Medulla oblongata (tissue), 1 donor: ENCODE results near the gene SPTBN1.
"Not testable (repeated sequence)": the region's sequence is repeated elsewhere in the genome, so short reads cannot be mapped to it uniquely, and the experiment has no call there.

Source experiments
- DNase-seq: peaks from one replicate; pipeline ENCODE4 v3.0.0-alpha.2; 2015; ENCODE audit errors: extremely low spot score

SPTBN1 gene

GRCh38 chr2:54470266-54470938 lies 14.3 kb downstream of the SPTBN1 start:
- DNase-seq: no peak

- DNase-seq: peak; percentile 30
These were observed 15.1 kb downstream of the SPTBN1 start for GRCh38 chr2:54471221-54471711.

- no peak for DNase-seq
These were observed 17.7 kb downstream of the SPTBN1 start for GRCh38 chr2:54473851-54474250.

- no peak for DNase-seq
These were observed 19.2 kb downstream of the SPTBN1 start for GRCh38 chr2:54475285-54475684.

GRCh38 chr2:54475919-54476318 lies 19.8 kb downstream of the SPTBN1 start:
- DNase-seq: no peak

- DNase-seq: no peak
These were observed 20.7 kb downstream of the SPTBN1 start for GRCh38 chr2:54476852-54477251.

GRCh38 chr2:54477896-54478295 lies 21.8 kb downstream of the SPTBN1 start:
- no peak for DNase-seq

GRCh38 chr2:54478899-54479298 lies 22.8 kb downstream of the SPTBN1 start:
- no peak for DNase-seq

- no peak for DNase-seq
These were observed 23.3 kb downstream of the SPTBN1 start for GRCh38 chr2:54479424-54479823.

- DNase-seq: no peak
These were observed 23.9 kb downstream of the SPTBN1 start for GRCh38 chr2:54480025-54480424.

GRCh38 chr2:54481686-54482085 lies 25.6 kb downstream of the SPTBN1 start:
- DNase-seq: no peak

GRCh38 chr2:54482715-54483114 lies 26.6 kb downstream of the SPTBN1 start:
- DNase-seq: no peak

GRCh38 chr2:54483426-54483825 lies 27.3 kb downstream of the SPTBN1 start:
- no peak for DNase-seq

GRCh38 chr2:54485756-54486155 lies 29.6 kb downstream of the SPTBN1 start:
- not testable (repeated sequence) for DNase-seq

GRCh38 chr2:54486766-54487165 lies 30.6 kb downstream of the SPTBN1 start:
- no peak for DNase-seq

GRCh38 chr2:54490863-54491262 lies 34.7 kb downstream of the SPTBN1 start:
- DNase-seq: no peak

GRCh38 chr2:54492335-54492734 lies 36.2 kb downstream of the SPTBN1 start:
- DNase-seq: no peak

GRCh38 chr2:54494087-54494486 lies 38.0 kb downstream of the SPTBN1 start:
- no peak for DNase-seq

GRCh38 chr2:54496920-54497319 lies 40.8 kb downstream of the SPTBN1 start:
- DNase-seq: no peak

- DNase-seq: peak; percentile 58
These were observed 41.9 kb downstream of the SPTBN1 start for GRCh38 chr2:54497763-54498680.

GRCh38 chr2:54499661-54500060 lies 43.5 kb downstream of the SPTBN1 start:
- DNase-seq: no peak

GRCh38 chr2:54500404-54501205 lies 44.5 kb downstream of the SPTBN1 start:
- no peak for DNase-seq
